ENCODE results near the gene ARHGAP24. TPM values are rescaled to one million over a fixed set of nuclear protein-coding genes. Genes with fewer than 3 reads are reported as not detected.
A peak's percentile ranks its signal among the peaks of the same experiment; 100 is the strongest.

ARHGAP24 gene
- polyA plus RNA-seq, 1 of the 3 experiments (the other 2 are of a cell fraction), result 1.4 TPM

- H3K27me3 ChIP-seq (ENCODE audit: insufficient read depth), result no peaks in the 10 kb centered on the region
- H3K9me3 ChIP-seq, result no peaks in the 10 kb centered on the region
- CTCF ChIA-PET, result interaction anchor here (2.6 kb wide), 1 partner anchor 156 kb away, joined by 9 read pairs; no protein-coding TSS in a partner anchor
- H4K20me1 ChIP-seq (ENCODE audit: insufficient read depth), result no peaks in the 10 kb centered on the region
- no peaks in the 10 kb centered on the region for H3K9me2 ChIP-seq
- peaks cover 3% of the 10 kb centered on the region for H3F3A ChIP-seq (replicated peaks; ENCODE audit: insufficient read depth)
- H3K4me1 ChIP-seq (ENCODE audit: control insufficient read depth in 1 of 2, insufficient read depth in 2 of 2, low read depth in 1 of 2, low read length in 1 of 2), result peaks cover 0 to 2% of the 10 kb centered on the region in 2 experiments; a peak in 2 of 4 replicates
- H2AFZ ChIP-seq (ENCODE audit: low read depth), result no peak overlapping the region
- WGBS (ENCODE audit: low lambda C conversion rate), result 59% methylated on average over 3 of the region's 3 CpGs
- H3K27ac ChIP-seq (ENCODE audit: low read depth in 2 of 2, low read length in 1 of 2), result peak overlapping the region in 1 of 2 experiments; percentile 61; a peak in 1 of 4 replicates
- no peaks in the 10 kb centered on the region for H3K36me3 ChIP-seq (replicated peaks in 1 of 2; ENCODE audit: control insufficient read depth in 1 of 2, insufficient read depth in 2 of 2, low read length in 1 of 2)
- no peak for TF ChIP-seq MAX (IDR thresholded peaks at IDR 0.05; ENCODE audit: low read depth)
- TF ChIP-seq USF1 (IDR thresholded peaks at IDR 0.05; ENCODE audit: borderline replicate concordance, low read depth), result no peak
- TF ChIP-seq MXI1 (IDR thresholded peaks at IDR 0.05; ENCODE audit: low read depth, low read length), result no peak
- TF ChIP-seq RXRA (IDR thresholded peaks at IDR 0.05; ENCODE audit: borderline replicate concordance, low read depth), result no peak
- no peak for TF ChIP-seq SMC3 (IDR thresholded peaks at IDR 0.05; ENCODE audit: low read depth, low read length)
- no peak for TF ChIP-seq RFX5 (IDR thresholded peaks at IDR 0.05; ENCODE audit: low read length)
- no peak for TF ChIP-seq POLR2AphosphoS5 (IDR thresholded peaks at IDR 0.05; ENCODE audit: low read depth, low read length)
- H3K4me2 ChIP-seq, result peak overlapping the region; percentile 39
- no peaks in the 10 kb centered on the region for H3K79me2 ChIP-seq (ENCODE audit: insufficient read depth)
- H3K4me3 ChIP-seq (ENCODE audit: low read depth in 2 of 2, low read length in 1 of 2), result no peak overlapping the region
- no peak for DNase-seq
- H3K9ac ChIP-seq, result no peak overlapping the region
- POLR2A ChIA-PET, result no interaction called here
Measured at GRCh38 chr4:85952972-85953650, 478.2 kb downstream of the ARHGAP24 start.

- Histone ChIP-seq H3K9me2 (no peaks in the 10 kb centered on the region), H3K27ac (ENCODE audit: low read depth in 2 of 2, low read length in 1 of 2) (peak overlapping the region in 1 of 2 experiments; percentile 61; a peak in 1 of 4 replicates), H3K4me3 (ENCODE audit: low read depth in 2 of 2, low read length in 1 of 2) (no peak overlapping the region), H4K20me1 (ENCODE audit: insufficient read depth) (no peaks in the 10 kb centered on the region), H3K79me2 (ENCODE audit: insufficient read depth) (no peaks in the 10 kb centered on the region), H3K4me1 (ENCODE audit: control insufficient read depth in 1 of 2, insufficient read depth in 2 of 2, low read depth in 1 of 2, low read length in 1 of 2) (peaks cover 0 to 2% of the 10 kb centered on the region in 2 experiments; a peak in 2 of 4 replicates), H3K4me2 (peak overlapping the region; percentile 39; the same call in 1 of the 2 replicates), H3K27me3 (ENCODE audit: insufficient read depth) (no peaks in the 10 kb centered on the region), H3K9me3 (no peaks in the 10 kb centered on the region), H3K36me3 (replicated peaks in 1 of 2; ENCODE audit: control insufficient read depth in 1 of 2, insufficient read depth in 2 of 2, low read length in 1 of 2) (no peaks in the 10 kb centered on the region), H2AFZ (ENCODE audit: low read depth) (peak overlapping the region; percentile 34; the same call in 1 of the 2 replicates), H3K9ac (no peak overlapping the region), H3F3A (replicated peaks; ENCODE audit: insufficient read depth) (no peaks in the 10 kb centered on the region)
- no peak for TF ChIP-seq NRF1 (IDR thresholded peaks at IDR 0.05; ENCODE audit: low read depth, low read length)
- no peak for TF ChIP-seq TEAD4 (IDR thresholded peaks at IDR 0.05; ENCODE audit: borderline replicate concordance, insufficient read depth)
- peak; percentile 35; the same call in 1 of the 2 replicates for TF ChIP-seq FOSL2 (IDR thresholded peaks at IDR 0.05; ENCODE audit: borderline replicate concordance, low read depth)
- TF ChIP-seq RXRA (IDR thresholded peaks at IDR 0.05; ENCODE audit: borderline replicate concordance, low read depth), result no peak
- TF ChIP-seq EZH2phosphoT487 (IDR thresholded peaks at IDR 0.05; ENCODE audit: borderline replicate concordance, low read depth), result no peak
- no peak for TF ChIP-seq JUND (IDR thresholded peaks at IDR 0.05)
- 0 out of 2 replicates have a peak, but pooled peaks have one; percentile 36 for TF ChIP-seq MAX (IDR thresholded peaks at IDR 0.05; ENCODE audit: low read depth)
- CTCF ChIA-PET, result interaction anchor here (1.0 to 3.5 kb wide), 2 partner anchors 157 to 546 kb away, joined by 3 to 15 read pairs; no protein-coding TSS in a partner anchor
- DNase-seq, result no peak
- 56% methylated on average over 3 of the region's 3 CpGs for WGBS (ENCODE audit: low lambda C conversion rate)
- POLR2A ChIA-PET, result no interaction called here
Measured at GRCh38 chr4:85953651-85954018, 478.7 kb downstream of the ARHGAP24 start.

Data from SK-N-SH (cell line).